ENCODE data around the gene TRMT10B.
"Not testable (repeated sequence)": the region's sequence is repeated elsewhere in the genome, so short reads cannot be mapped to it uniquely, and the experiment has no call there.

TRMT10B gene

GRCh38 chr9:37753489-37754190 lies at the start of gene TRMT10B:
Gene TRMT10B (plus strand): TSS chr9:37753805. CDS start chr9:37761932, 8,127 bp downstream.
- peak; percentile 79 for DNase-seq

- DNase-seq = no peak
Observed at GRCh38 chr9:37705787-37706186, 47.8 kb upstream of the TRMT10B start.

GRCh38 chr9:37706290-37706689 lies 47.3 kb upstream of the TRMT10B start:
- DNase-seq = no peak

DNA sequence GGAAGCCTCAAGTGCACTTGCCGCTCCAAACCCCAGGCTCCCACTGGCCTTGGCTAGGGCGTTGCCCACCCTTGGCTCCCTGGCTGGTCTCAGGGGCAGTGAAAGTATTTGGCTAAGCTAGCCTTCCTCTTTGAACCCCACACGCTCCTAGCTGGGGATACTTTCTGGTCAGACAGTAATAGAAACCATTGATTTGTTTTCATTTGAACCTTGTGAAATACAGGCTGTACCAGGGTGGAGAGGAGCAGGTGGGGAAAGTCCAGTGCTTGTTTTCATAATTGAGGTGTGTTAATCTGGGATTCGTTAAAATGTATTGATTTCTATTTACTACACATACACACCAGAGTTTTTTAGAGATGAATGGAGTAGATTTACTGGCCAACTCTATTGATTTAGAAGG lies 45.9 kb upstream of the TRMT10B start:
- no peak for DNase-seq

- no peak for DNase-seq
Observed at GRCh38 chr9:37710046-37710445, 43.6 kb upstream of the TRMT10B start.

- no peak for DNase-seq
Observed at GRCh38 chr9:37715260-37715659, 38.3 kb upstream of the TRMT10B start.

DNA sequence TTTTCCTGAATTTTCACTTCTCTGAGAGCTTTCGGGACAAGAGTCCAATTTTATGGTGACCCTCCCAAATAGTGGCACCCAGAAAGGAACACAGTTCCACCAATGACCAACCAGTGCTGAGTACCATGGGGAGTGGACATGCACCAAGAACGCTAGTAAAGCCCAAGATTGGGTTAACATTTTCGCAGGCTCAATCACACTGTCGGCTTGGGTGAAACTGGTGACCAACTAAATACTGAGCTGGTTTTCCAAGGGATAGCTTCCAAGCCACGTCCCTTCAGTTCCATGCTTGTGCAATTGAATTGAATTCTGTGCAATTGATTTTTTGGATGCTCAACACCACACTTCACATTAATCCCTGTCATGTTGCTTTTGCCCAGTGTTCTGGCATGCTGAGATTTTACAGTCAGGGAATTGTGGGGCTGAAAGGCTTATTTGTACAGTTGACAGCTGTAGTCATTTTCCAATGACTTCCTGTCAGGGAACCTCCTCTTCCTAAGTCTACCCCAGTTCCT lies 37.6 kb upstream of the TRMT10B start:
- no peak for DNase-seq

- DNase-seq = no peak
Observed at GRCh38 chr9:37719526-37719925, 34.1 kb upstream of the TRMT10B start.

- DNase-seq = no peak
Observed at GRCh38 chr9:37727013-37727412, 26.6 kb upstream of the TRMT10B start.

DNA sequence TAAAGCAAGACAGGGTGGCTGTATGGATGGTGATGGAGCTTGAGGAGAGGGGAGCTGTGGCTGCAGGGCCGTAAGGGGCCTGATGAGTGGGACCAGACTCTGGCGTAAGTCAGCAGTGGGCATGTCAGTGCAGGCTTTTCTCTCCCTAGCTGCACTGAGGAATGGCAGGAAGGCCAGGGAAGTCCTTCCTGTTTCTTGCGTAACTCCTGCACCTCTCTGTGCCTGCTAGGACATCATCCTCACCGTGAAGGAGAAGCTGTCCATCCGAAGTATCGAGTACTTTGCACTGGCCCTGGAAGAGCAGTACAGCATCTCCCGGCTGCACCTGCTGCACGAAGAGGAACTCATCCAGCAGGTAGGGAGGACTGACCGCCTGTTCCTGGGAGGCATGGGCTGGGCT lies 24.1 kb upstream of the TRMT10B start:
- no peak for DNase-seq

- no peak for DNase-seq
Observed at GRCh38 chr9:37730256-37730655, 23.3 kb upstream of the TRMT10B start.

- DNase-seq = no peak
Observed at GRCh38 chr9:37730839-37731238, 22.8 kb upstream of the TRMT10B start.

GRCh38 chr9:37732086-37732741 lies 21.4 kb upstream of the TRMT10B start:
- peak; percentile 64 for DNase-seq

DNA sequence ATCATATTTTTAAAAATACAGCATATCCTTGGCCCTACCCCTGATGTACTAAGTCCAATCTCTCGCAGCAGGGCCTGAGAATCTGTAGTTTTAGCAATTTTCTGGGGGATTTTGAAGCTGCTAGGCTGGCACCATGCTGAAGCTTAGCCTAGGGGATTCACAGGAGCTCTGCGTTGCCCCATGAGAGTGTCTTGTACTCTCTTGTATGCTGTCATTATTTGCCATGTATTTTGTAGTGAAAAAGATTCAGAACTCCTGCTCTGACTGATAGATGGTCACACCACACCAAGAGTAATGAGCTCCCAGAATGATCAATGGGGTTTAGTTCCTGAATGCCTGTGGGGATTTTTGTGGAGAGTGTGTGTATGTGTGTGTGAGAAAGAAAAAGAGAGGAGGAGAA lies 20.7 kb upstream of the TRMT10B start:
- no peak for DNase-seq

GRCh38 chr9:37739222-37739621 lies 14.4 kb upstream of the TRMT10B start:
- DNase-seq = no peak

DNA sequence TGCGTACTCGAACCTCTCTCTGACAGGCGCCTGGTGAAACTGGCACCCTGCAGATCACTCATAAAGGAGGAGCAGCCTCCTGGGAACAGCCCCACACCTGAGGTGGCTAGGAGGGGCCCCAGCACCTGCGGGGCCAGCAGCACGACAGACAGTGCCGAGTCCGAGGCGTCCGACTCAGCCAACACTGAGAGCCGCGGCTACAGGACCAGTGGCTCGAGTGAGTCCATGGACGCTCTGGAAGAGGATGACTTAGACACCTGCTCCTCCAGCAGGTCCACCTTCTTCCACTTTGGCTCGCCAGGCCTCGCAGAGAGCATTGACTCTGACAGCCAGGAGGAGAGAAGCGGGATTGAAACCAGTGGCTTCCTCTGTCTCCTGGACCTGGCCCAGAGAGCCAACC lies 13.5 kb upstream of the TRMT10B start:
- no peak for DNase-seq

- DNase-seq = no peak
Observed at GRCh38 chr9:37740631-37741328, 12.8 kb upstream of the TRMT10B start.

DNA sequence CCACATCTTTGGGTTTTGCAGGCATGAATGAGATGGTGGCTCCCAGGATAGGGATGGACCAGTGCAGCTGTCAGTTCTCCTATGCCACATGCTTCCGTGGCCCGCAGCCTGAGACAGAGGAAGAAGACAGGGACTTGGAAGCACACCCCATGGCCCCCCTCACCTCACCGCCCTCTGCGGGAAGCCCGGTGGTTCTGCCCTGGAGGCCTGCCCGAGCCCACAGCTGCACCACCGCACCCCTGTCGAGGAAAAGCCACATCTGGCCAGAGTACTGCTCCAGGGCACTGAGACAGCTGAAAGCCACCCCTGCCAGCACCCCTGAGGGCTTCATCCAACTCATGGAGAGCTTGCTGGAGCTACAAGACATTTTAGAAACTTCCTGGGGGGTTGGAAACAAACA lies 7.6 kb upstream of the TRMT10B start:
- no peak for DNase-seq

DNA sequence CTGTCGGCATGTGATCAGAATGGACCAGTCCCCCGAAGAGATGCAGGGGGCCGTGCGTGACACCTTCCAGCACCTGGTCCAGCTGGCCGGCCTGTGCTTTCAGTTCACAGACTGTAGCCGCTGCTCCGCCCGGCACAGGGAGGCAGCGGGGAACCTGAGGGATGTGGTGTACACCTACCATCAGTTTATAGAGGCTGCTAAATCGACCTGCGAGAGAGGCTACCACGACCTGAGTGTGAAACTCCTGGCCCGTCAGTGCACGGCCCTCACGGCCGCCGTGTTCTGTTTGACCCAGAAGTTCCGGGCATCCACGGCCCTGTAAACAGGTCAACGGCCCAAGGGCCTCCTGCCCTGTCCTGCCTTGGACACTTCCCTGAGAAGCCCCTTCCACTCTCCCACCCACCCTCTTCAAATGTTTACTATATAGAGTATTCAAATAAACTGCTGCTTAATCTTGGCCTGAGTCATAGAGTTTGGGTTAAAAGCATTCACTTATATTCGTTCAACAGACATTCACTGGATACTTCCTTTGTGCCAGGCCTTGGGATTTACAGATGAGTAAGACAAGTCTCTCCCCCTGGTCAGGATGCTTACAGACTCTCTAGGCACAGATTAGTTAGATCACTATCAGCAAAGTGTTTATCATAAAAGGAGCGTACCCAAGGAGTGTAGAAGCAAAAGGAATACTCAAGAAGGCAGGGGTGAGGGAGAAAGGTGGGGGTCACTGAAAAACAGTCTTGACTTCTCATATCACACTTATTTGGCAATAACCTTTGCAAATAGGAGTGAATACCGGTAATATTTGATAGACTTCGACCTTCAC lies 6.9 kb upstream of the TRMT10B start:
- no peak for DNase-seq

DNA sequence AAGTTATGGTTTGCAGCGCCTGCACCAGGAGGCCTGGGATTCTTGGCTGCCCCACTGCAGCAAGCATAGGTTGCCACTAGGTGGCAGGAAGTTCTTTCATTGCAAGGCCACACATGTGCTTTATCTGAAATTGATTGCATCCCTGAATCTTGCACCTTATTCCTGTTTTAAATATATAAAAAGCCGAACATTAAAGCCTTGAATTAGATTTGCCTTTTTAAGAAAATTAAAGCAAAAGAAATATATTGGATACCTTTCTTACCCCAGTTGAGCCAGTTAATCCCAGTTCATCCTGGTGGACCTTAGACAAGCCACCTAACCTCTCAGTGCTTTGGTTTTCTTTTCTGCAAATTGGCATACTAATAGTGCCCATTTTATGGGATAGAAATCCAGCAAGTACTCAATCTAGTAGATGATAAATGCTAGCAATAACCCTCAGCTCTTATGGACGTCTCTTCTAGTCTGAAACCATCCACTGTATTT lies 6.3 kb upstream of the TRMT10B start:
- DNase-seq = peak; percentile 57

- no peak for DNase-seq
Observed at GRCh38 chr9:37749129-37749528, 4.5 kb upstream of the TRMT10B start.

DNA sequence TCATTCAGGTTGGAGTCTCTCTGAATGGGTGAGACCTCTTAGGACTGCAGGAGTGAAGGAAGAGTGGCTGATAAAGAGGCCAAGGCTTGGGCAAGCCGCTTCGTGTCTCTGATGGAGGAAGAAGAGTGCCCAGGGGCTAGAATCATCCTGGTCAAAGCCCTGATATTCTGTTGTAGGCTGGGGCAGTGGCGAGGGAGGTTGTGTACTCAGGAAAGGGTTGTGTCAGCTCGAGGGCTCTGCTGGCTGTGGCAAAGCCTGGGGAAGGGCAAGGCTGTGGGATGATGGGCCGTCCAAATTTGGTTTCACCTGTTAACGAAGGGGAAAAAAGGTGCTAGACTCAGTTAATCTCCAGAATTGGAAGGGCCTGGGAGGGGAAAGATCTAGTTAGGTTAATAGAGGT lies 2.4 kb upstream of the TRMT10B start:
- DNase-seq = no peak

DNA sequence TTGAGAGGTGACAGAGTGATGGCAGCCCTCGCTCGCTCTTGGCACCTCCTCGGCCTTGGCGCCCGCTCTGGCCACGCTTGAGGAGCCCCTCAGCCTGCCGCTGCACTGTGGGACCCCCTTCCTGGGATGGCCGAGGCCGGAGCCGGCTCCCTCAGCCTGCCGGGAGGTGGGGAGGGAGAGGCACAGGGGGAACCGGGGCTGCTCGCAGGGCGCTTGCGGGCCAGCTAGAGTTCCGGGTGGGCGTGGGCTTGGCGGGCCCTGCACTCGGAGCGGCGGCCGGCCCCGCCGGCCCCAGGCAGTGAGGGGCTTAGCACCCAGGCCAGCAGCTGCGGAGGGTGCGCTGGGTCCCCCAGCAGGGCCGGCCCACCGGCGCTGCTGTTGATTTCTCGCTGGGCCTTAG lies 1.9 kb upstream of the TRMT10B start:
- DNase-seq = not testable (repeated sequence)

All from NCI-H1092 treated with DMSO at 0.1 percent for 48 hours (cell line).